ENCODE results near the gene GCKR.

The GCKR gene

DNA sequence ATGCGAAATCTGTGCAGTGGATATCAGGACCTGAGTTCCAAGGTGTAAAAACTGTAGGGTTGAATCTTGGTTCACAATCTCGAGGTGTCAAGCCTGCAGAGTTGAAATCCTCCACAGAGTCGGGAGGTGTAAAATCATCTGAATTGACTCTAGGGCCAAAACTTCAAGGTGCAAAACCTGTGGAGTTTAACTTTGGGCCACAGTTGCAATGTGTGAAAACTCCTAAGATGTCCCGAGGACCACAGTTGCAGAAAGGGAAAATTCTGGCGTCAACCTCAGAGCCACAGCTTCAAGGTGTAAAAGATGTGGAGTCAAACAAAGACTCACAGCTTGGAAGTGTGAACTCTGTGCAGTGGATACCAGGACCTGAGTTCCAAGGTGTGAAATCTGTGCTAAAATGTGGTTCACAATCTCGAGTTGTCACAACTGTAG, 76.4 kb downstream of the GCKR start:
- no peak for DNase-seq

Measured in NCI-H345 (cell line).